ENCODE measurements around the gene CCDC88A.

CCDC88A gene

GRCh38 chr2:55459279-55459678, 39.6 kb upstream of the CCDC88A start:
- no peak for TF ChIP-seq FOXP2 (optimal IDR thresholded peaks at IDR 0.05; ENCODE audit: borderline replicate concordance, extremely low read depth, extremely low read length, insufficient read depth)
- no peak for TF ChIP-seq SIN3A (IDR thresholded peaks at IDR 0.05; ENCODE audit: borderline replicate concordance, insufficient read depth, low read length)
- TF ChIP-seq POLR2AphosphoS5 (IDR thresholded peaks at IDR 0.05; ENCODE audit: low read depth, low read length): no peak
- no peak for TF ChIP-seq REST (IDR thresholded peaks at IDR 0.05; ENCODE audit: insufficient read depth in 1 of 2, low read depth in 2 of 2, low read length in 2 of 2)
- no peak for TF ChIP-seq TAF1 (IDR thresholded peaks at IDR 0.05; ENCODE audit: borderline replicate concordance, insufficient read depth, low read length)

DNA sequence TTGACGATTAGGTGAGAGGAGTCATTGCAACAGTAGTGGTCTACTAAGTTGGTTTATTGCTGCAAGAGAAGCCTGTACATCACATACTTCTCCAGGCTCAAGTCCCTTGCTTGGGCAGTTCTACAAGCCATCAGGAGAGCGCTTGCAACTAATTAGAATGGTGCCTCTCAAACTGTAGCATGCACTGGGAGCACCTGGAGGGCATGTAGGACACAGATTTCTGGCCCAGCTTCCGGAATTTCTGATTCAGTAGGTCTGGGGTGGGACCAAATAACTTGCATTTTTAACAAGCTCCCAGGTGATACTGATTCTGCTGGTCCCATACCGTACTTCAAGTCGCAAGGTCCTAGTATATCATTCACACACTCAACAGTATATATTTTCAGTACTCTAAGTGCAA, 34.5 kb upstream of the CCDC88A start:
- no peak for TF ChIP-seq TAF1 (IDR thresholded peaks at IDR 0.05; ENCODE audit: borderline replicate concordance, insufficient read depth, low read length)
- no peak for TF ChIP-seq POLR2AphosphoS5 (IDR thresholded peaks at IDR 0.05; ENCODE audit: low read depth, low read length)

- TF ChIP-seq FOXP2 (optimal IDR thresholded peaks at IDR 0.05; ENCODE audit: borderline replicate concordance, extremely low read depth, extremely low read length, insufficient read depth): no peak
These were observed 33.2 kb upstream of the CCDC88A start for GRCh38 chr2:55452879-55453278.

GRCh38 chr2:55451699-55452098, 32.0 kb upstream of the CCDC88A start:
- no peak for TF ChIP-seq SIN3A (IDR thresholded peaks at IDR 0.05; ENCODE audit: borderline replicate concordance, insufficient read depth, low read length)
- no peak for TF ChIP-seq REST (IDR thresholded peaks at IDR 0.05; ENCODE audit: insufficient read depth in 1 of 2, low read depth in 2 of 2, low read length in 2 of 2)
- TF ChIP-seq FOXP2 (optimal IDR thresholded peaks at IDR 0.05; ENCODE audit: borderline replicate concordance, extremely low read depth, extremely low read length, insufficient read depth): no peak
- no peak for TF ChIP-seq POLR2AphosphoS5 (IDR thresholded peaks at IDR 0.05; ENCODE audit: low read depth, low read length)
- TF ChIP-seq TAF1 (IDR thresholded peaks at IDR 0.05; ENCODE audit: borderline replicate concordance, insufficient read depth, low read length): no peak

GRCh38 chr2:55441280-55441892, 21.7 kb upstream of the CCDC88A start:
- TF ChIP-seq REST (IDR thresholded peaks at IDR 0.05; ENCODE audit: insufficient read depth in 1 of 2, low read depth in 2 of 2, low read length in 2 of 2): no peak
- no peak for TF ChIP-seq SIN3A (IDR thresholded peaks at IDR 0.05; ENCODE audit: borderline replicate concordance, insufficient read depth, low read length)
- TF ChIP-seq FOXP2 (optimal IDR thresholded peaks at IDR 0.05; ENCODE audit: borderline replicate concordance, extremely low read depth, extremely low read length, insufficient read depth): no peak
- TF ChIP-seq POLR2AphosphoS5 (IDR thresholded peaks at IDR 0.05; ENCODE audit: low read depth, low read length): no peak
- TF ChIP-seq TAF1 (IDR thresholded peaks at IDR 0.05; ENCODE audit: borderline replicate concordance, insufficient read depth, low read length): no peak

- TF ChIP-seq POLR2AphosphoS5 (IDR thresholded peaks at IDR 0.05; ENCODE audit: low read depth, low read length) (no peak), FOXP2 (optimal IDR thresholded peaks at IDR 0.05; ENCODE audit: borderline replicate concordance, extremely low read depth, extremely low read length, insufficient read depth) (no peak), TAF1 (IDR thresholded peaks at IDR 0.05; ENCODE audit: borderline replicate concordance, insufficient read depth, low read length) (no peak), SIN3A (IDR thresholded peaks at IDR 0.05; ENCODE audit: borderline replicate concordance, insufficient read depth, low read length) (no peak), REST (IDR thresholded peaks at IDR 0.05; ENCODE audit: insufficient read depth in 1 of 2, low read depth in 2 of 2, low read length in 2 of 2) (no peak)
These were observed 19.4 kb upstream of the CCDC88A start for GRCh38 chr2:55439101-55439397.
